Subcutaneous adipose tissue (tissue), 4 donors: ENCODE measurements around the gene NCKIPSD. TPM values are rescaled to one million over a fixed set of nuclear protein-coding genes. Genes with fewer than 3 reads are reported as not detected.

ENCODE experiments used
- total RNA-seq, 4 donors: library from RNA; depleted of rRNA; stranded (reverse); fragments of >200 nt; gene quantifications; one replicate each; pipeline ENCODE4 v1.1.0, GENCODE V29; 2016
- TF ChIP-seq, protein P1 (sequence below): fragments of 450-650 bp; IDR thresholded peaks from one replicate; pipeline ENCODE4 v1.5.1; 2016; ENCODE audit warnings: low read depth, mild to moderate bottlenecking, control low read depth, antibody characterized with exemption, moderate library complexity

NCKIPSD gene
- total RNA-seq, 4 donors from 2014 or later, result 20.5 to 49.2 (median 23.8) TPM

GRCh38 chr3:48684054-48684349, 1.7 kb downstream of the NCKIPSD start:
- TF ChIP-seq, protein P1, sequence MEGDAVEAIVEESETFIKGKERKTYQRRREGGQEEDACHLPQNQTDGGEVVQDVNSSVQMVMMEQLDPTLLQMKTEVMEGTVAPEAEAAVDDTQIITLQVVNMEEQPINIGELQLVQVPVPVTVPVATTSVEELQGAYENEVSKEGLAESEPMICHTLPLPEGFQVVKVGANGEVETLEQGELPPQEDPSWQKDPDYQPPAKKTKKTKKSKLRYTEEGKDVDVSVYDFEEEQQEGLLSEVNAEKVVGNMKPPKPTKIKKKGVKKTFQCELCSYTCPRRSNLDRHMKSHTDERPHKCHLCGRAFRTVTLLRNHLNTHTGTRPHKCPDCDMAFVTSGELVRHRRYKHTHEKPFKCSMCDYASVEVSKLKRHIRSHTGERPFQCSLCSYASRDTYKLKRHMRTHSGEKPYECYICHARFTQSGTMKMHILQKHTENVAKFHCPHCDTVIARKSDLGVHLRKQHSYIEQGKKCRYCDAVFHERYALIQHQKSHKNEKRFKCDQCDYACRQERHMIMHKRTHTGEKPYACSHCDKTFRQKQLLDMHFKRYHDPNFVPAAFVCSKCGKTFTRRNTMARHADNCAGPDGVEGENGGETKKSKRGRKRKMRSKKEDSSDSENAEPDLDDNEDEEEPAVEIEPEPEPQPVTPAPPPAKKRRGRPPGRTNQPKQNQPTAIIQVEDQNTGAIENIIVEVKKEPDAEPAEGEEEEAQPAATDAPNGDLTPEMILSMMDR, result no peak

- TF ChIP-seq, protein P1, result no peak
These were observed 2.9 kb downstream of the NCKIPSD start for GRCh38 chr3:48682786-48683185.

DNA sequence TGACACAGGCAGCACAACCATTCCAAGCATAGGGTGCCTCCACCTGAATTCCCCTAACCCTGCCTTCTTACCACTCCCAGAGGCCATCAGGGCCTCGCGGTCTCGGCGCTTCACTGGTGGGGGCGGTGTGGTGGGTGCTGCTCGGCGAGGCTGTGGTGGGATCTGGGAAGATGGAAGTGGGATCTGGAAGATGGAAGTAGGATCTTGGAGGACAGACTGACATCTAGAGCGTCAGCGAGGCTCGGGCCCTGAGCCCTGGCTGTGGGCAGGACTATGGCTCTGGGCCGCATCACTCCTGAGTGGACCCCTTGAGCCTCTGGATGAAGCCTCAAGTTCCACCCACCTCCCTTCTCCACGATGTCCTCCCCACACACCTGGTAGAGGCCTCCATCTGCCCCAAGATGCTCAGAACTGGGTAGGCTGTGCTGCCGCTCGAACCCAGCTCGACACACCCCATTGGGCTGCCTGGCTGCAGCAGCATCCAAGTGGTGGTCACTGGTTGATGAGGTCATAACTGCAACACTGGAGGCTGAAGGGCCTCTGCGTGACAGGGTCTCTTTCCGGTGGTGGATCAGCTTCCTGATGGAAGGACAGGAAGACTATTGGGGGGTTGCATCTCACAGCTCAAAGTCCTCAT, 3.6 kb downstream of the NCKIPSD start:
- TF ChIP-seq, protein P1, result no peak

DNA sequence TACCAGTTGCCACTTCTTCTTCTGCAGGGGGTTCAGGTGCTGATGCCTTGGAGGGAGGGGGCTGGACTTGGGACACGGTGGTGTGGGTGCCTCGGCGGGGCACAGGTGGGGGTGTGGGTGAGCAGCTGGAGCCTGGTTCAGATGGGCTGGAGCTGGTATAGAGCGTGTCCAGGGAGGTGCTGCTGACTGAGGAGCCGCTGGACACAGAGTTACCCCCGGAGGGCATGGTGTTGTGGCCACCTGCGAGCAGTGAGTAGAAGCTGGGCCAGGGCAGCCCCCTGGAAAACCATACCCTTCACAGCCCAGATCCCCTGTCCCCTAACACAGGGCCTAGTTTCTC, 4.2 kb downstream of the NCKIPSD start:
- TF ChIP-seq, protein P1, result no peak

DNA sequence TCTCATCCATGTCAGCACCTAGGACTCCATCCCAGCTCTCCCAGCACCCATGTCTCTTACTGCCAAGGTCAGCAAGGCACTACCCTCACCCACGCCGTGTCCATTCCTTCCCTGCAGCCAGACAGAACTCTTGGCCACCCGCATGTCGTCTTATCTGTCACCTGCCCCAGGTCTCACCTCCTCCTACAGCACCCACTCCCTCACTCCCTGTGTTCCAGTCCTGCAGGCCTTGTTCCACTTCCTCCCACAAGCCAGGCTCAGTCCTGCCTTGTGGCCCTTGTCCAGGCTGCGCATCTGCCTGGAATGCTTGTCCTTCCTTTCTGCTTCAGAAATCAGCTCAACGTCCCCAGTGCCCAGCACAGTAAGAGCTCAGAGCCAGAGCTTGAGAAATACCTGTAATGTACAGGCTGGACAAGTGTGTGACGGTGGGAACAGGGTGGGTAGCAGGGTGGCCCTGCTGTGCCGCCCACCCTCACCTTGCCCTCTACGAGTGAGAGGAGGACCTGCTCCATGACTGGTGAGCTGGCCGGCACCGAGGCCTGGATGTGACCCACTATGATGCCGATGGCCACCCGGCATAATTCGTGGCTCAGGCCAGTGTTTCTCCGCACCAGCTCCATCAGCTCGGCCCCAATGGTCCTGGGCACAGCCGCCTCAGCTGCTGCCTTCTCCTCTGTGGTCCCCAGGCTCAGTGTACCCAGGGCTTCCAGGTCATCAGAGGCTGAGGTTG, 4.7 kb downstream of the NCKIPSD start:
- TF ChIP-seq, protein P1, result no peak

- TF ChIP-seq, protein P1, result no peak
These were observed 6.0 kb downstream of the NCKIPSD start for GRCh38 chr3:48679411-48680391.
